Liver (tissue), 3 donors: ENCODE results near the gene IGSF22.

Source experiments
- EGR1 ChIP-seq, 2 donors: IDR thresholded peaks; 2 replicates each; pipeline ENCODE4 v1.6.1; 2016 to 2018; ENCODE audit warnings: antibody characterized with exemption in 2 of 2, low read depth in 2 of 2
- FOXA1 ChIP-seq: IDR thresholded peaks from 2 replicates; pipeline ENCODE4 v1.6.1; 2016; ENCODE audit warnings: antibody characterized with exemption
- FOXA2 ChIP-seq: IDR thresholded peaks from 2 replicates; pipeline ENCODE4 v1.6.1; 2016; ENCODE audit warnings: antibody characterized with exemption
- GABPA ChIP-seq, 2 donors: IDR thresholded peaks in 1 of 2; conservative IDR thresholded peaks in 1 of 2; 2 replicates each; pipeline ENCODE4 v1.6.1; 2016; ENCODE audit warnings: antibody characterized with exemption in 2 of 2, mild to moderate bottlenecking in 1 of 2, moderate library complexity in 1 of 2
- JUND ChIP-seq, 2 donors: IDR thresholded peaks; 2 replicates each; pipeline ENCODE4 v1.6.1; 2016; ENCODE audit warnings: antibody characterized with exemption in 2 of 2
- MAX ChIP-seq: IDR thresholded peaks from 2 replicates; pipeline ENCODE4 v1.6.1; 2016; ENCODE audit warnings: antibody characterized with exemption
- NR2F2 ChIP-seq: IDR thresholded peaks from 2 replicates; pipeline ENCODE4 v1.6.1; 2016; ENCODE audit warnings: antibody characterized with exemption
- RAD21 ChIP-seq, 2 donors: IDR thresholded peaks; 2 replicates each; pipeline ENCODE4 v1.6.1; 2016; ENCODE audit warnings: antibody characterized with exemption in 2 of 2, mild to moderate bottlenecking in 2 of 2
- REST ChIP-seq: IDR thresholded peaks from 2 replicates; pipeline ENCODE4 v1.6.1; 2016; ENCODE audit warnings: antibody characterized with exemption, mild to moderate bottlenecking
- SP1 ChIP-seq: IDR thresholded peaks from 2 replicates; pipeline ENCODE4 v1.6.1; 2018; ENCODE audit warnings: antibody characterized with exemption, mild to moderate bottlenecking
- TAF1 ChIP-seq: conservative IDR thresholded peaks from 2 replicates; pipeline ENCODE4 v1.6.1; 2016; ENCODE audit warnings: antibody characterized with exemption, mild to moderate bottlenecking
- YY1 ChIP-seq: IDR thresholded peaks from 2 replicates; pipeline ENCODE4 v1.6.1; 2016; ENCODE audit warnings: antibody characterized with exemption, mild to moderate bottlenecking
- ZBTB33 ChIP-seq: IDR thresholded peaks from 2 replicates; pipeline ENCODE4 v1.6.1; 2016; ENCODE audit warnings: antibody characterized with exemption
- TF ChIP-seq, protein P1 (sequence below): fragments of 150-350 bp; IDR thresholded peaks from 2 replicates; pipeline ENCODE4 v1.5.1; 2017; ENCODE audit warnings: improper control_type of control experiment, low read depth, low read length; ENCODE audit not compliant: missing input control
- donor health status: healthy.
- donor health status: healthy.

DNA sequence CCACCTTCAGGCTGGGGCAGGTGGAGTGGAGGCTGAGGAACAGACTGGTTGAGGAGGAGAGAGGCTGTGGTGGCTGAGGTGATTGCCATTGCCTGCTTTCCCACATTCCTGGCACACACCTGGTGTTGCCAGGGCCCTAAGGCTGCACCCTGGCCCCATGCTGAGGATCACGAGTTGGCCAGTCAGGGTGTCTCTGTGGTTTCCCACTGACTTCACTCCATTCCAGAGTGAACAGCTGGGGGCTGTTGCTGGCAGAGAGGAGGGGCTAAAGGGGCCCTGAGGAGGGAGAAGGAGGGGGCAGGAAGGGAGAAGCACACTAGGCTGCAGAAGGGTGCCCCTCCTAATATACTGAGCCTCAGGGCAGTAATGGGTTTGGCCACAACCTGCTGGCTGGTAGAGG, 25.6 kb downstream of the IGSF22 start:
- TF ChIP-seq, protein P1, sequence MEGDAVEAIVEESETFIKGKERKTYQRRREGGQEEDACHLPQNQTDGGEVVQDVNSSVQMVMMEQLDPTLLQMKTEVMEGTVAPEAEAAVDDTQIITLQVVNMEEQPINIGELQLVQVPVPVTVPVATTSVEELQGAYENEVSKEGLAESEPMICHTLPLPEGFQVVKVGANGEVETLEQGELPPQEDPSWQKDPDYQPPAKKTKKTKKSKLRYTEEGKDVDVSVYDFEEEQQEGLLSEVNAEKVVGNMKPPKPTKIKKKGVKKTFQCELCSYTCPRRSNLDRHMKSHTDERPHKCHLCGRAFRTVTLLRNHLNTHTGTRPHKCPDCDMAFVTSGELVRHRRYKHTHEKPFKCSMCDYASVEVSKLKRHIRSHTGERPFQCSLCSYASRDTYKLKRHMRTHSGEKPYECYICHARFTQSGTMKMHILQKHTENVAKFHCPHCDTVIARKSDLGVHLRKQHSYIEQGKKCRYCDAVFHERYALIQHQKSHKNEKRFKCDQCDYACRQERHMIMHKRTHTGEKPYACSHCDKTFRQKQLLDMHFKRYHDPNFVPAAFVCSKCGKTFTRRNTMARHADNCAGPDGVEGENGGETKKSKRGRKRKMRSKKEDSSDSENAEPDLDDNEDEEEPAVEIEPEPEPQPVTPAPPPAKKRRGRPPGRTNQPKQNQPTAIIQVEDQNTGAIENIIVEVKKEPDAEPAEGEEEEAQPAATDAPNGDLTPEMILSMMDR, result no peak
- TF ChIP-seq YY1, result no peak
- no peak for TF ChIP-seq JUND (IDR thresholded peaks at IDR 0.05)
- no peak for TF ChIP-seq REST
- TF ChIP-seq ZBTB33, result no peak
- TF ChIP-seq TAF1, result no peak
- no peak for TF ChIP-seq RAD21 (IDR thresholded peaks at IDR 0.05)
- TF ChIP-seq FOXA1, result no peak
- no peak for TF ChIP-seq EGR1 (IDR thresholded peaks at IDR 0.05; ENCODE audit: low read depth in 2 of 2)
- no peak for TF ChIP-seq FOXA2
- no peak for TF ChIP-seq MAX
- TF ChIP-seq SP1, result no peak
- TF ChIP-seq GABPA (IDR thresholded peaks at IDR 0.05 in 1 of 2, conservative IDR thresholded peaks at IDR 0.05 in 1 of 2), result no peak
- no peak for TF ChIP-seq NR2F2
